ENCODE measurements around the gene PRICKLE2.

DNA sequence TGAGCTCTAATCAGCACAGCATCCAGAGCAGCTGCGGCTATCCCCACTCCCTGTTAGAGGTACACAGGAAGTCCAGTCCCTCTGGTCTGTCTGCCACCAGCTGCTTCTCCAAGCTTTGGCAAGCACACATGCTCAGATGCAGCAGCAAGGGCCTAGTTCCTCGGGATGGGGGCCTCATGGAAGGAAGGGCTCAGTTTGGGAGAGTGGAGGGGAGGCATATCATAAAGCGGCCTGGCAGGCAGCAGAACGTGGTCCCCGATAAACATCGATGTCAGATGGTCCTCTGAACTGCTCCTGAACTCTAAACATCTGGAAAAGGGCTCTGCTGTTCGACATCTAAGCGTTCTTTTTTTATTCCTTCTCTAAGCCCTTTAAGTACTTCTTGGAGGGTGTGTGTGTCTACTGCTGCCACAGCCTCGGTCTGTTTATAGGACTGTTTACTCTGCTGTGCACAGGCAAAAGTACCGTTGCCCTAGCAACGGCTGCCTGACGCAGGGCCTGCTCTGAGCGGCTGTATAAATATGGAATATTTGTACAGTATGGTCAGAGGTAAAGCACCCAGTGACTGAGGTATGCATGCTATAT, 74.6 kb downstream of the PRICKLE2 start:
- TF ChIP-seq, protein P1, sequence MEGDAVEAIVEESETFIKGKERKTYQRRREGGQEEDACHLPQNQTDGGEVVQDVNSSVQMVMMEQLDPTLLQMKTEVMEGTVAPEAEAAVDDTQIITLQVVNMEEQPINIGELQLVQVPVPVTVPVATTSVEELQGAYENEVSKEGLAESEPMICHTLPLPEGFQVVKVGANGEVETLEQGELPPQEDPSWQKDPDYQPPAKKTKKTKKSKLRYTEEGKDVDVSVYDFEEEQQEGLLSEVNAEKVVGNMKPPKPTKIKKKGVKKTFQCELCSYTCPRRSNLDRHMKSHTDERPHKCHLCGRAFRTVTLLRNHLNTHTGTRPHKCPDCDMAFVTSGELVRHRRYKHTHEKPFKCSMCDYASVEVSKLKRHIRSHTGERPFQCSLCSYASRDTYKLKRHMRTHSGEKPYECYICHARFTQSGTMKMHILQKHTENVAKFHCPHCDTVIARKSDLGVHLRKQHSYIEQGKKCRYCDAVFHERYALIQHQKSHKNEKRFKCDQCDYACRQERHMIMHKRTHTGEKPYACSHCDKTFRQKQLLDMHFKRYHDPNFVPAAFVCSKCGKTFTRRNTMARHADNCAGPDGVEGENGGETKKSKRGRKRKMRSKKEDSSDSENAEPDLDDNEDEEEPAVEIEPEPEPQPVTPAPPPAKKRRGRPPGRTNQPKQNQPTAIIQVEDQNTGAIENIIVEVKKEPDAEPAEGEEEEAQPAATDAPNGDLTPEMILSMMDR (IDR thresholded peaks at IDR 0.05): no peak
- no peak for TF ChIP-seq POLR2A (IDR thresholded peaks at IDR 0.05)
